Uterus (tissue), 4 donors: ENCODE results near the gene RASGRF1. TPM values are rescaled to one million over a fixed set of nuclear protein-coding genes. Genes with fewer than 3 reads are reported as not detected.

ENCODE experiments used
- DNase-seq, 2 donors: peaks; one replicate each; pipeline ENCODE4 v3.0.0-alpha.2; 2019 to 2020
- H3K27ac ChIP-seq, 2 donors: fragments of 200-600 bp; sonication (generic); 1 replicate in 1 of 2; 2 replicates in 1 of 2; pipeline ENCODE4 v1.5.1; 2016 to 2018
- H3K27me3 ChIP-seq, 2 donors: fragments of 200-600 bp; sonication (generic); one replicate each; pipeline ENCODE4 v1.5.1; 2018 to 2019; ENCODE audit warnings: control low read depth in 1 of 2
- H3K36me3 ChIP-seq, 2 donors: fragments of 200-600 bp; sonication (generic); one replicate each; pipeline ENCODE4 v1.5.1; 2019; ENCODE audit warnings: control low read depth in 1 of 2
- H3K4me1 ChIP-seq, 2 donors: fragments of 200-600 bp; sonication (generic); one replicate each; pipeline ENCODE4 v1.5.1; 2018 to 2019; ENCODE audit warnings: control low read depth in 1 of 2
- H3K4me3 ChIP-seq, 2 donors: fragments of 200-600 bp; sonication (generic); 1 replicate in 1 of 2; 2 replicates in 1 of 2; pipeline ENCODE4 v1.5.1; 2018 to 2019; ENCODE audit warnings: mild to moderate bottlenecking in 1 of 2
- H3K9me3 ChIP-seq, 2 donors: fragments of 200-600 bp; sonication (generic); one replicate each; pipeline ENCODE4 v1.5.1; 2019; ENCODE audit warnings: control low read depth in 1 of 2
- POLR2A ChIP-seq, 2 donors: fragments of 450-650 bp; IDR thresholded peaks; one replicate each; pipeline ENCODE4 v1.6.1; 2016; ENCODE audit warnings: antibody characterized with exemption in 2 of 2, mild to moderate bottlenecking in 1 of 2, moderate library complexity in 1 of 2
- intact Hi-C: fragments of 100-400 bp; cut with DNase I; formaldehyde crosslinking; loops from one replicate; pipeline ENCODE4 v1.15.1; 2023; ENCODE audit warnings: low total_unique reads
- total RNA-seq, 4 donors: library from RNA; depleted of rRNA in 3 of 4; stranded (reverse); fragments of >200 nt in 3 of 4; gene quantifications; one replicate each; pipeline versions ENCODE4 v1.1.0 to v1.2.4, GENCODE V29; 2014 to 2023
- TF ChIP-seq, protein P1 (sequence below), 4 experiments: fragments of 200-600 bp in 2 of 4; fragments of 450-650 bp in 2 of 4; sonication (generic) in 2 of 4; IDR thresholded peaks; one replicate each; pipeline ENCODE4 v1.5.1; 2016 to 2019; ENCODE audit warnings: antibody characterized with exemption in 4 of 4, mild to moderate bottlenecking in 2 of 4, moderate library complexity in 1 of 4
- donor health status: DM: yes; HTN: yes; CAD: no.

The RASGRF1 gene
- total RNA-seq, 4 donors from 2014 or later: 0.21 to 3.4 (median 1.8) TPM; not detected in 1

DNA sequence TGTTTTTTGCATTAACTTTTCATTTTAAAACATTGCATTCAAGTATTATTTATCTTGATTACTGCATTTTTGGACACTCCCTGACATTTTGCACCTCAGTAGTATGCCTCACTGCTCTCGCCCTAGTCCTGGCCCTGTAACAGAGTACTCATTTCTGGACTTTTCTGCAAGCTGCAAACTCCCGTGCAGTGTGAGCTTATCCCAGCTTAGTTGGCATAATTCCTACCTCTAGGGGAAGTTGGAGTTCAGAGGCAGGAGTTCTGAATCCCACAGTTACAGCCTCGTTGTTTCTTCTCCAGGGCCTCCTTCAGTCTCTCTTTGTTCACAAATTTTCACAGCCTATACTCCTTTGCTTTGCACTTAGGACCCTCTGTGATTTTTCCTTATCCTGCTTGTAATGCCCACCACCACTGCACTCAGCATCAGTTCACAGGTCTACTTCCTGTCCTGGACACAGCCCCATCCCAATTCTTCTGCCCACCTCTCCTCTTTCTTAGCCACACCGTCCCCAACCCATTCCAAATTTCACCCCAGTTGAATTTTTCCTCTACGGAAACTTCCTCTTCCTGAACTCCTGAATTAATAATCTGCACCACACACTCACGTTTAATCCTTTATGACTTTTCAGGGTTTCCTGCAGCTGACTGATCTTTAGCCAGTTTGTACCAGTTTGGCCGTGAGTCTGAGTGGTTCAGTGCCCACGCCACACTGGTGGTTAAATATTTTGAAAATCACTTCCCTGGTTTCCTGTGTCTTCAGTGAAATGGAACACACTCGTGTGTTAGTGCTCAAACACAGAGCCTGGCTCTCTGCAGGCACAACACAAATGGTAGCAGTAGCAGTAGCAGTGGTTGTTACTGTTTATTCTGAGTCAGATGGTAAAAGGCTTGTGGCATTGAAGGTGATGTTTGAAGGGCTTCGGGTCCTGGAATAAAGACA lies 139.4 kb downstream of the RASGRF1 start:
- no peaks in the 10 kb centered on the region for H3K36me3 ChIP-seq
- DNase-seq: no peak
- no peak for TF ChIP-seq POLR2A (IDR thresholded peaks at IDR 0.05)
- TF ChIP-seq, protein P1, sequence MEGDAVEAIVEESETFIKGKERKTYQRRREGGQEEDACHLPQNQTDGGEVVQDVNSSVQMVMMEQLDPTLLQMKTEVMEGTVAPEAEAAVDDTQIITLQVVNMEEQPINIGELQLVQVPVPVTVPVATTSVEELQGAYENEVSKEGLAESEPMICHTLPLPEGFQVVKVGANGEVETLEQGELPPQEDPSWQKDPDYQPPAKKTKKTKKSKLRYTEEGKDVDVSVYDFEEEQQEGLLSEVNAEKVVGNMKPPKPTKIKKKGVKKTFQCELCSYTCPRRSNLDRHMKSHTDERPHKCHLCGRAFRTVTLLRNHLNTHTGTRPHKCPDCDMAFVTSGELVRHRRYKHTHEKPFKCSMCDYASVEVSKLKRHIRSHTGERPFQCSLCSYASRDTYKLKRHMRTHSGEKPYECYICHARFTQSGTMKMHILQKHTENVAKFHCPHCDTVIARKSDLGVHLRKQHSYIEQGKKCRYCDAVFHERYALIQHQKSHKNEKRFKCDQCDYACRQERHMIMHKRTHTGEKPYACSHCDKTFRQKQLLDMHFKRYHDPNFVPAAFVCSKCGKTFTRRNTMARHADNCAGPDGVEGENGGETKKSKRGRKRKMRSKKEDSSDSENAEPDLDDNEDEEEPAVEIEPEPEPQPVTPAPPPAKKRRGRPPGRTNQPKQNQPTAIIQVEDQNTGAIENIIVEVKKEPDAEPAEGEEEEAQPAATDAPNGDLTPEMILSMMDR (IDR thresholded peaks at IDR 0.05): peak in 1 of 4 experiments; percentile 13
- no peak overlapping the region for H3K4me3 ChIP-seq
- no peaks in the 10 kb centered on the region for H3K27me3 ChIP-seq
- H3K4me1 ChIP-seq: no peaks in the 10 kb centered on the region
- no peak overlapping the region for H3K27ac ChIP-seq
- no peaks in the 10 kb centered on the region for H3K9me3 ChIP-seq
- intact Hi-C loops: no loop called here

DNA sequence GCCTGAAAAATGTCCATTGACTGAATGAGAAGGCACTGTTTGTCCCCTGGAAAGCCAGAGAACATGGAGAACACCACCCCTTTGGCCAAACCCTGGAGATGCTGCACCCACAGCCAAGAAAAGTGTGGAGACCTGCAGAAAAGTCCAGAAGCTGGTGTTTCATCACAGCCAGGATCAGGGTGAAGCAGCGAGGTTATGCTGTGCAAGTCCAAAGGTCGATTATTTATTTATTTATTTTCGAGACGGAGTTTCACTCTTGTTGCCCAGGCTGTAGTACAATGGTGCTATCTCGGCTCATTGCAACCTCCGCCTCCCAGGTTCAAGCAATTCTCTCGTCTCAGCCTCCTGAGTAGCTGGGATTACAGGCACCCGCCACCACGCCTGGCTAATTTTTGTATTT lies 140.2 kb downstream of the RASGRF1 start:
- no peak overlapping the region for H3K27ac ChIP-seq
- intact Hi-C loops: no loop called here
- no peak overlapping the region for H3K4me3 ChIP-seq

DNA sequence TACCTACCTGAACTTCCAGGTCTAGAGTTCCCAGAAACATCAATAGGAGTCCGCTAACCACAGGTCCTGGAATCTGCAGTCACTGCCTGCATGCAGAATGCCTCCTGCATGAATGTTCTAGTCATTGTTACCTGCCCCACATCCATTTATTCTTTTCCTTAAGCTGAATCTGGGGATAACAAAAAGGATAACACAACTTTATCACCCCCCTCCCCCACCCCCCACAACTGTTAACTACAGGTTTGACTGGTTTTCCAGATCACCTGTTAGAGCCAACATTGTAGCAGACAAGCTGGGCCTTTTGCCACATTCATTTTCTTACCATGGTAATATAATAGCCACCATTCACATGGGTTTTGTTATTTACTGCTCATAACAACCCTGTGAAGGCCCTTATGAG lies 141.1 kb downstream of the RASGRF1 start:
- intact Hi-C loops: no loop called here

More for the DNA sequence above, 140.2 kb downstream of the RASGRF1 start:
- Histone ChIP-seq H3K36me3 (no peaks in the 10 kb centered on the region), H3K27me3 (no peaks in the 10 kb centered on the region), H3K9me3 (no peaks in the 10 kb centered on the region), H3K4me1 (no peaks in the 10 kb centered on the region)
- no peak for DNase-seq
- no peak for TF ChIP-seq POLR2A (IDR thresholded peaks at IDR 0.05)
- TF ChIP-seq, protein P1 (IDR thresholded peaks at IDR 0.05): no peak

DNA sequence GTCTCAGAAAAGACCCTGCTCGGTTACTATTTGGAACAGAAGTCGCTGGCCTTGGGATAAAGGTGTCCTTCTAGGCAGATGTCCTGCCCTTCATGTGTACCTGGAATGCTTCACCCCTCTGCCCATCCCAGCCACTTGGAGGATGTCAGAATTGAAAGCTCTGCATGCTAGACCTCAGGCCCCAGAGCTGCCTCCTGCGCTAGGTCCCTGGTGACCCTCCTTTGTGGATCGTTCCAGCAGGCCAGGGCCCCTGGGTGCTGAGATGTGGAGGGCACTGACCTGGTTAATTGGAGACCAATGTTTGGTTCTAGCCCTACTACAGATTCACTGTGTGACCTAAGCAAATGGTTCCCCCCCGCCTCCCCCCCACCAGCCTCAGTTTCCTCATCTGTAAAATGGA lies 143.1 kb downstream of the RASGRF1 start:
- DNase-seq: no peak
- no peak for TF ChIP-seq POLR2A (IDR thresholded peaks at IDR 0.05)
- TF ChIP-seq, protein P1 (IDR thresholded peaks at IDR 0.05): no peak
- H3K9me3 ChIP-seq: no peaks in the 10 kb centered on the region
- no peaks in the 10 kb centered on the region for H3K27me3 ChIP-seq
- H3K36me3 ChIP-seq: no peaks in the 10 kb centered on the region
- no peak overlapping the region for H3K4me3 ChIP-seq
- intact Hi-C loops: no loop called here
- no peaks in the 10 kb centered on the region for H3K4me1 ChIP-seq
- no peak overlapping the region for H3K27ac ChIP-seq

More for the DNA sequence above, 141.1 kb downstream of the RASGRF1 start:
- H3K4me1 ChIP-seq: no peaks in the 10 kb centered on the region
- no peak overlapping the region for H3K27ac ChIP-seq
- H3K27me3 ChIP-seq: no peaks in the 10 kb centered on the region
- H3K4me3 ChIP-seq: no peak overlapping the region
- TF ChIP-seq, protein P1 (IDR thresholded peaks at IDR 0.05): no peak
- no peak for TF ChIP-seq POLR2A (IDR thresholded peaks at IDR 0.05)
- H3K36me3 ChIP-seq: no peaks in the 10 kb centered on the region
- H3K9me3 ChIP-seq: no peaks in the 10 kb centered on the region
- no peak for DNase-seq

DNA sequence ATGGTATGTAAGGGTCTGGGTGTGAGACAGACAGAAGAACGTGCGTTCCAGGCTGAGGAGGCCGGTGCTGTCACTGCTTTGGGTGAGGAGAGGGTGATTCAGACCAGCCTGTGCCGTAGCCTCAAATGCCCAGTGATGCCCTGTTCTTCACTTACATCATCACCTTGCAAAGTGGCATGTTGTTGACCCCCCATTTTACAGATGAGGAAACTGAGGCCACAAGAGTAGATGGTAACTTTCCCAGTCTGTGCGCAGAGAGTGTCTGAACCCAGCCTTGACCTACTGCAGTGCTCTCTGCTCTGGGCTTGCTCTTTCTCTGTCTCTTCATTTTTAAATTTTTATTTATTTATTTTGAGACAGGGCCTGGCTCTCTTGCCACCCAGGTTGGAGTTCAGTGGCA lies 144.1 kb downstream of the RASGRF1 start:
- Histone ChIP-seq H3K9me3 (no peaks in the 10 kb centered on the region), H3K27ac (no peak overlapping the region), H3K27me3 (no peaks in the 10 kb centered on the region), H3K4me3 (no peak overlapping the region), H3K4me1 (no peaks in the 10 kb centered on the region), H3K36me3 (no peaks in the 10 kb centered on the region)
- TF ChIP-seq, protein P1 (IDR thresholded peaks at IDR 0.05): no peak
- no peak for TF ChIP-seq POLR2A (IDR thresholded peaks at IDR 0.05)
- intact Hi-C loops: no loop called here
- DNase-seq: no peak
